ENCODE results near the gene IRX4.

IRX4 gene

GRCh38 chr5:1919750-1920149 is 37.0 kb upstream of the IRX4 start:
- no peak for DNase-seq (ENCODE audit: low read depth)
- no peak for TF ChIP-seq CTCF (IDR thresholded peaks at IDR 0.05; ENCODE audit: low read depth, low read length, missing control alignments)
- no peak overlapping the region for H3K4me3 ChIP-seq (ENCODE audit: low read depth, low read length)

- TF ChIP-seq CTCF (IDR thresholded peaks at IDR 0.05; ENCODE audit: low read depth, low read length, missing control alignments) = no peak
- DNase-seq (ENCODE audit: low read depth) = no peak
- H3K4me3 ChIP-seq (ENCODE audit: low read depth, low read length) = no peak overlapping the region
Measured at GRCh38 chr5:1919209-1919566, 36.5 kb upstream of the IRX4 start.

GRCh38 chr5:1918488-1919208 is 35.9 kb upstream of the IRX4 start:
- no peak overlapping the region for H3K4me3 ChIP-seq (ENCODE audit: low read depth, low read length)
- no peak for DNase-seq (ENCODE audit: low read depth)
- no peak for TF ChIP-seq CTCF (IDR thresholded peaks at IDR 0.05; ENCODE audit: low read depth, low read length, missing control alignments)

- no peak for TF ChIP-seq CTCF (IDR thresholded peaks at IDR 0.05; ENCODE audit: low read depth, low read length, missing control alignments)
- no peak overlapping the region for H3K4me3 ChIP-seq (ENCODE audit: low read depth, low read length)
- DNase-seq (ENCODE audit: low read depth) = no peak
Measured at GRCh38 chr5:1917830-1918487, 35.2 kb upstream of the IRX4 start.

- H3K4me3 ChIP-seq (ENCODE audit: low read depth, low read length) = no peak overlapping the region
- no peak for DNase-seq (ENCODE audit: low read depth)
- no peak for TF ChIP-seq CTCF (IDR thresholded peaks at IDR 0.05; ENCODE audit: low read depth, low read length, missing control alignments)
Measured at GRCh38 chr5:1916041-1917001, 33.6 kb upstream of the IRX4 start.

GRCh38 chr5:1915316-1915715 is 32.6 kb upstream of the IRX4 start:
- no peak for TF ChIP-seq CTCF (IDR thresholded peaks at IDR 0.05; ENCODE audit: low read depth, low read length, missing control alignments)

More at GRCh38 chr5:1915316-1915715, 32.6 kb upstream of the IRX4 start:
- no peak for DNase-seq (ENCODE audit: low read depth)
- no peak overlapping the region for H3K4me3 ChIP-seq (ENCODE audit: low read depth, low read length)

All from GM12864 (cell line).